ENCODE data around the gene VAV3. TPM values are rescaled to one million over a fixed set of nuclear protein-coding genes. Genes with fewer than 3 reads are reported as not detected.

The VAV3 gene
- total RNA-seq, 2 experiments from 2014 or later = 5.5 to 5.6 TPM

DNA sequence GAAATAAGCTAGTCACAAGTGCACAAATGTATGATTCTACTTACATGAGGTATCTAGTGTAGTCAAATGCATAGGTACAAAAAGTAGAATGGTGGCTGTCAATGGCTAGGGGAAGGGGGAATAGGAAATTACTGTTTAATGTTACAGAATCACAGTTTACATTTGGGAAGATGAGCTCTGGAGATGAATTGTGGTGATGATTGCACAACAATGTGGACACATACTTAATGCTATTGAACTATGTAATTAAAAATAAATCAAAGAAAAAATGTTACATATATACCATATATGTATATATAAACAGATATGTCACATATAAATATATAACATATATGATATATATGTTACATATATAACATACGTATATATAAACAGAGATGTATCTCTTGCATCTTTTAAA is 39.4 kb downstream of the VAV3 start:
- Histone ChIP-seq H3K27ac (ENCODE audit: low read depth in 1 of 2, low read length in 2 of 2) (no peak overlapping the region), H3K9me3 (ENCODE audit: control insufficient read depth in 1 of 2, insufficient read depth in 1 of 2, low read length in 2 of 2) (peaks cover 0 to 5% of the 10 kb centered on the region in 2 experiments), H3K36me3 (ENCODE audit: insufficient read depth, low read length) (no peaks in the 10 kb centered on the region), H3K4me3 (ENCODE audit: low read length) (no peak overlapping the region), H3K4me1 (ENCODE audit: insufficient read depth, low read length) (no peaks in the 10 kb centered on the region), H3K27me3 (ENCODE audit: control insufficient read depth in 1 of 2, insufficient read depth in 2 of 2, low read length in 2 of 2) (no peaks in the 10 kb centered on the region)
- Mint-ChIP-seq H3K4me3 (no peak overlapping the region), H3K36me3 (ENCODE audit: low read depth) (no peaks in the 10 kb centered on the region), H3K4me1 (ENCODE audit: low read depth) (peaks cover 10% of the 10 kb centered on the region), H3K9me3 (no peaks in the 10 kb centered on the region), H3K27me3 (no peaks in the 10 kb centered on the region), H3K27ac (no peak overlapping the region)
- TF ChIP-seq, protein P1, sequence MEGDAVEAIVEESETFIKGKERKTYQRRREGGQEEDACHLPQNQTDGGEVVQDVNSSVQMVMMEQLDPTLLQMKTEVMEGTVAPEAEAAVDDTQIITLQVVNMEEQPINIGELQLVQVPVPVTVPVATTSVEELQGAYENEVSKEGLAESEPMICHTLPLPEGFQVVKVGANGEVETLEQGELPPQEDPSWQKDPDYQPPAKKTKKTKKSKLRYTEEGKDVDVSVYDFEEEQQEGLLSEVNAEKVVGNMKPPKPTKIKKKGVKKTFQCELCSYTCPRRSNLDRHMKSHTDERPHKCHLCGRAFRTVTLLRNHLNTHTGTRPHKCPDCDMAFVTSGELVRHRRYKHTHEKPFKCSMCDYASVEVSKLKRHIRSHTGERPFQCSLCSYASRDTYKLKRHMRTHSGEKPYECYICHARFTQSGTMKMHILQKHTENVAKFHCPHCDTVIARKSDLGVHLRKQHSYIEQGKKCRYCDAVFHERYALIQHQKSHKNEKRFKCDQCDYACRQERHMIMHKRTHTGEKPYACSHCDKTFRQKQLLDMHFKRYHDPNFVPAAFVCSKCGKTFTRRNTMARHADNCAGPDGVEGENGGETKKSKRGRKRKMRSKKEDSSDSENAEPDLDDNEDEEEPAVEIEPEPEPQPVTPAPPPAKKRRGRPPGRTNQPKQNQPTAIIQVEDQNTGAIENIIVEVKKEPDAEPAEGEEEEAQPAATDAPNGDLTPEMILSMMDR (IDR thresholded peaks at IDR 0.05) = no peak
- DNase-seq = no peak
- CTCF ChIA-PET = no interaction called here
- intact Hi-C loops (cut with DNase I, micrococcal nuclease) = no loop called here
- no peak for ATAC-seq (ENCODE audit: poor library complexity)
- POLR2A ChIA-PET = no interaction called here

DNA sequence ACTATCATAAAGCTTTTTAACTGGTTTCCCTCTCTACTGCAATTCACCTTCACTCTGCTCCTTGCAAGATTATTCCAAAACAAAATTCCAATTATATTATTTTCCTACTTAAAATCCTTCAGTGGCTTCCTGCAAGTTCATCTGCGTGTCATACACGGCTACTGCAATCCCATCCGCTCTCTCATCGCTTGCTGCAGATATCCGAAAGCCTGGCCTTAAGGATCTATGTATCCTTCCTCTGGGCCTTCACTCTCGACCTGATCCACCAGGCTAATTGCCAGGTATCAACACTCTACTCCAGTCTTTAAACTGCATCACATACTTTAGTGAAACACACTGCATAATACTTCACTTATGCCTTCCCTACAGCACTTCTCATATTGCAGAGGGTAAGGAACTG is 44.0 kb downstream of the VAV3 start:
- intact Hi-C loops (cut with DNase I, micrococcal nuclease) = no loop called here
- Mint-ChIP-seq H3K4me3 (no peak overlapping the region), H3K9me3 (no peaks in the 10 kb centered on the region), H3K27me3 (no peaks in the 10 kb centered on the region), H3K4me1 (ENCODE audit: low read depth) (peaks cover 23% of the 10 kb centered on the region), H3K36me3 (ENCODE audit: low read depth) (no peaks in the 10 kb centered on the region), H3K27ac (no peak overlapping the region)
- Histone ChIP-seq H3K27me3 (ENCODE audit: control insufficient read depth in 1 of 2, insufficient read depth in 2 of 2, low read length in 2 of 2) (no peaks in the 10 kb centered on the region), H3K4me1 (ENCODE audit: insufficient read depth, low read length) (no peaks in the 10 kb centered on the region), H3K9me3 (ENCODE audit: control insufficient read depth in 1 of 2, insufficient read depth in 1 of 2, low read length in 2 of 2) (peaks cover 3 to 5% of the 10 kb centered on the region in 2 experiments), H3K4me3 (ENCODE audit: low read length) (no peak overlapping the region), H3K27ac (ENCODE audit: low read depth in 1 of 2, low read length in 2 of 2) (no peak overlapping the region), H3K36me3 (ENCODE audit: insufficient read depth, low read length) (no peaks in the 10 kb centered on the region)
- ChIA-PET POLR2A (no interaction called here), CTCF (no interaction called here)
- ATAC-seq (ENCODE audit: poor library complexity) (no peak), DNase-seq (no peak)
- TF ChIP-seq, protein P1 (IDR thresholded peaks at IDR 0.05) = no peak

DNA sequence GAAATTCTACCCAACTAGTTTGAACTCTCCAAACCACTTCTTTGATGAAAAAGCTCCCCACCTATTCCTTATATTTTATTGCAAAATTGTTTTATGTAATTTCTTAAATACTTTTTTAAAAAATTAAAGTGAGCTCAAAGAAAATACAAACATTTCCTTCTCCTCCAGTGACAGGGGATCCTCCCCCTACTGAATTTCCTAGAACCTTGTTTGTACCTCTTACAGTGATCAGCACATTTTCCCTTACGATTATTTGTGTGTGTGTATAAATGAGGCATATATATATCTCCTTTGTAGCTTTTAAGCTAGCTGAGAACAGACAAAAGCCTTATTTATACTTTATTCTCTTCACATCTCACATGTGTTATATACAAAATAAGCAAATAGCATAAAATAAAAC is 44.4 kb downstream of the VAV3 start:
- no peak overlapping the region for H3K4me3 Mint-ChIP-seq
- H3K27me3 ChIP-seq (ENCODE audit: control insufficient read depth in 1 of 2, insufficient read depth in 2 of 2, low read length in 2 of 2) = no peaks in the 10 kb centered on the region
- ATAC-seq (ENCODE audit: poor library complexity) (no peak), DNase-seq (no peak)
- no peaks in the 10 kb centered on the region for H3K36me3 Mint-ChIP-seq (ENCODE audit: low read depth)
- no peaks in the 10 kb centered on the region for H3K9me3 Mint-ChIP-seq
- H3K27ac ChIP-seq (ENCODE audit: low read depth in 1 of 2, low read length in 2 of 2) = no peak overlapping the region
- H3K4me3 ChIP-seq (ENCODE audit: low read length) = no peak overlapping the region
- H3K9me3 ChIP-seq (ENCODE audit: control insufficient read depth in 1 of 2, insufficient read depth in 1 of 2, low read length in 2 of 2) = peaks cover 3 to 5% of the 10 kb centered on the region in 2 experiments
- H3K36me3 ChIP-seq (ENCODE audit: insufficient read depth, low read length) = no peaks in the 10 kb centered on the region
- peaks cover 23% of the 10 kb centered on the region for H3K4me1 Mint-ChIP-seq (ENCODE audit: low read depth)
- ChIA-PET CTCF (no interaction called here), POLR2A (no interaction called here)
- no peaks in the 10 kb centered on the region for H3K4me1 ChIP-seq (ENCODE audit: insufficient read depth, low read length)
- TF ChIP-seq, protein P1 (IDR thresholded peaks at IDR 0.05) = no peak
- no peaks in the 10 kb centered on the region for H3K27me3 Mint-ChIP-seq
- H3K27ac Mint-ChIP-seq = no peak overlapping the region
- intact Hi-C loops (cut with DNase I, micrococcal nuclease) = no loop called here

Data from CD4-positive, alpha-beta T cell (primary cell).